ENCODE results near the gene CSMD2.

Gene CSMD2

DNA sequence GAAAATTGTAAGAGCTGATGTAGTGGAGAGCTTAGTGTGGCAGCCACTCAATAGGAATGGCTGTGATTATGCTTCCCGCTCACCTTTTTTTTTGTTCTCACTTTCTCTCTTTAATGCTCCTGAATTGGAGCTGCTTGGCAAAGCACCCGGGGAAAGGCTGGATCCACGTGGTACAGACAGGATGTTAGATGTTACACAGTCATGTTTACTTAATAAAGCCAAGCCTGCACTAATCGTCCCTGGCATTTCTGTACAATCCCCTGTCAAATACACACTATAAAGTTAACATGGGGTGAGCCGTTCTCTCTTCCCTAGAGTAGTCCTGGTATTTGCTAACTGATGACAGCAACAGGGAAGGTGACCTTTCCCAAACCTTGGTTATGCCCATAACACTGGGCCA is 504.8 kb downstream of the CSMD2 start:
- TF ChIP-seq CTCF (IDR thresholded peaks at IDR 0.05; ENCODE audit: insufficient read depth, low read length, missing control alignments): no peak
- POLR2A ChIA-PET: interaction anchor here (0.8 kb wide), 1 partner anchor 505 kb away, joined by 3 read pairs; the partner anchor contains the start of gene CSMD2
- no peak for DNase-seq (ENCODE audit: low read depth, low spot score)
- CTCF ChIA-PET: interaction anchor here (0.7 to 3.3 kb wide), 7 partner anchors 9 to 503 kb away, joined by 3 to 23 read pairs (median 4); no protein-coding TSS in a partner anchor
- no peak overlapping the region for H3K4me3 ChIP-seq (ENCODE audit: low read depth, low read length)

GRCh38 chr1:33659641-33660040 is 505.4 kb downstream of the CSMD2 start:
- ChIA-PET CTCF (interaction anchor here (1.0 to 3.3 kb wide), 6 partner anchors 9 to 503 kb away, joined by 3 to 23 read pairs (median 4); no protein-coding TSS in a partner anchor), POLR2A (interaction anchor here (0.8 kb wide), 1 partner anchor 505 kb away, joined by 3 read pairs; the partner anchor contains the start of gene CSMD2)
- H3K4me3 ChIP-seq (ENCODE audit: low read depth, low read length): no peak overlapping the region
- TF ChIP-seq CTCF (IDR thresholded peaks at IDR 0.05; ENCODE audit: insufficient read depth, low read length, missing control alignments): no peak
- DNase-seq (ENCODE audit: low read depth, low spot score): no peak

DNA sequence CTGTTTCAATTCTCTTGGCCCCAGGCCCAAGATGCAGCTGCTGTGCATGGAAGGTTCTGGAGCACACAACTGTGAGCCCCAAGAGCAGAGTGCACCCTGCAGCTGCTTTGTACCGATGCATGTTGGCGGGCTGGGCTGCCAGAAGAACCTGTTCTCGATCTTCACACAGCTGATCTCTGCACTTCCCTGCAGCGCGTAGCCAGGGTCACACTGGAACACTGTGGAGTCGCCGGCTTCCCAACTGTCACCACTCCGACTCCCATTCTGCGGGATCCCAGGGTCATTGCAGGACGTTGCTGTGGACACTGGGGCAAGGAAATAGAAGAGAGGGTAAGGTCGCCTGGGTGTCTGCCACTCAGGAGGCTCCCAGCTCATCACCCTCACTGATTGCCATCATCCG is 507.2 kb downstream of the CSMD2 start:
- CTCF ChIA-PET: interaction anchor here (1.0 to 3.3 kb wide), 2 partner anchors 24 to 940 kb away, joined by 3 to 23 read pairs; no protein-coding TSS in a partner anchor
- no peak overlapping the region for H3K4me3 ChIP-seq (ENCODE audit: low read depth, low read length)
- TF ChIP-seq CTCF (IDR thresholded peaks at IDR 0.05; ENCODE audit: insufficient read depth, low read length, missing control alignments): no peak
- DNase-seq (ENCODE audit: low read depth, low spot score): no peak
- POLR2A ChIA-PET: no interaction called here

DNA sequence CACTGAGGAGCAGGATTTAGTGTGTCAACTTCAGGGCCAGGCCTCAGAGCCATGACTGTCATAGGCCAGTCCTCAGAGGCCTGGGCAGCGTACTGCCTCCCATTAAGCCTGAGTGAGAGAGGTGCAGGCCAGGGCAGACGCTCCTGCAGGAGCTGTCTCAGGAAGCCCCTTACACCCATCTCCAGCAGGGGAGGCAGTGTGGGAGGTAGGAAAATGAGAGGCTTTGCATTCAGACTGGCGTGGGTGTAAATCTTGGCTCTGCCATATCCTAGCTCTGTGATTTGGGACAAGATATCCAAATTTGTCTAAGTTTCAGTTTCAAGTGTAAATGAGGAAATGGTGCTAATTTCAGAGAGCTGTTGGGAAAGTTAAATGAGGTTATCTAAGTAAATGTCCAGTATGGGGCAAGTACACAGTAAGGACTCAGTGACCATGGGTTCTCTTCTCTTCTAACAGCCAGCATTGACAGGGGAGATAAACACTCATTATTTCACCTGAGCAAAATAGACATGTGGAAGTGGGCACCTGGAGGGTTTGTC is 508.5 kb downstream of the CSMD2 start:
- no peak overlapping the region for H3K4me3 ChIP-seq (ENCODE audit: low read depth, low read length)
- ChIA-PET POLR2A (no interaction called here), CTCF (no interaction called here)
- no peak for DNase-seq (ENCODE audit: low read depth, low spot score)
- TF ChIP-seq CTCF (IDR thresholded peaks at IDR 0.05; ENCODE audit: insufficient read depth, low read length, missing control alignments): no peak

GRCh38 chr1:33655496-33655895 is 509.5 kb downstream of the CSMD2 start:
- TF ChIP-seq CTCF (IDR thresholded peaks at IDR 0.05; ENCODE audit: insufficient read depth, low read length, missing control alignments): no peak
- CTCF ChIA-PET: interaction anchor here (1.1 to 3.4 kb wide), 9 partner anchors 19 to 1087 kb away, joined by 3 to 20 read pairs (median 5); no protein-coding TSS in a partner anchor
- no peak overlapping the region for H3K4me3 ChIP-seq (ENCODE audit: low read depth, low read length)
- POLR2A ChIA-PET: no interaction called here
- DNase-seq (ENCODE audit: low read depth, low spot score): no peak

DNA sequence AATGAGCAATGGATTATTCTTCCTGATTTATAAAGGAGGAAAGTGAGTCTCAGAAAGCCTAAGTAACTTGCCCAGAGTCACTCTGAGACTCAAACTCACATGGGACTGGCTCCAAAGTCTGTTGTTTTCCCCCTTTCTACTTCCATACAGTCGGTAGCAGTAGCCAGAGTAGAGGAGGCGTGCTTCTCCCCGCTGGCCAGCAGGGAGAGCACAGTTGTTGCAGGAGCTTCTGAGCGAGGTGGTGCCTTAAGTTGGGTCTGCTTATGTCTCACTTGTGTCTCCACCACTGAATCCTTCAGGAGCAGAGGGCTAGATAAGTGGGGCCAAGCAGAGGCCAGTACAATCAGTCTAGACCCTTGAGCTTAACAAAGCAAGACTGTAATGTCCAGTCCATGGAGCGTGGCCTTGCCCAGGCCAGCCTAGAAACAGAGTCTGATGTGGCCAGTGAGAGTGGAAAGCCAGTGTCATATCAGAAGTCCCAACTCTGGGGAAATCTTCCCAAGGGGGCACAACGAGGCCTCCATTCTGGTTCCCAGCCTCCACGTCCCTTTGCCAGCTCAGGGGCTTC is 510.7 kb downstream of the CSMD2 start:
- no peak overlapping the region for H3K4me3 ChIP-seq (ENCODE audit: low read depth, low read length)
- ChIA-PET CTCF (interaction anchor here (0.7 to 3.4 kb wide), 15 partner anchors 9 to 943 kb away, joined by 3 to 20 read pairs (median 6); no protein-coding TSS in a partner anchor), POLR2A (no interaction called here)
- peak; percentile 77 for TF ChIP-seq CTCF (IDR thresholded peaks at IDR 0.05; ENCODE audit: insufficient read depth, low read length, missing control alignments)
- DNase-seq (ENCODE audit: low read depth, low spot score): no peak

Data from AG04449 (cell line).